Right lobe of liver (tissue), 4 donors: ENCODE measurements around the gene MDP1.

Source experiments
- POLR2A ChIP-seq: fragments of 450-650 bp; IDR thresholded peaks from one replicate; pipeline ENCODE4 v1.6.1; 2017; ENCODE audit warnings: antibody characterized with exemption, mild to moderate bottlenecking
- TF ChIP-seq, protein P1 (sequence below), 4 donors: fragments of 200-600 bp in 3 of 4; fragments of 450-650 bp in 1 of 4; IDR thresholded peaks; one replicate each; pipeline versions ENCODE4 v1.5.1 to v1.8.0; 2016 to 2022; ENCODE audit warnings: antibody characterized with exemption in 4 of 4, mild to moderate bottlenecking in 2 of 4
- donor health status: DM: no; HTN: no; CAD: no.
- donor health status: DM: no; HTN: no; CAD: no.
- donor health status: DM: no; HTN: yes; CAD: no.

DNA sequence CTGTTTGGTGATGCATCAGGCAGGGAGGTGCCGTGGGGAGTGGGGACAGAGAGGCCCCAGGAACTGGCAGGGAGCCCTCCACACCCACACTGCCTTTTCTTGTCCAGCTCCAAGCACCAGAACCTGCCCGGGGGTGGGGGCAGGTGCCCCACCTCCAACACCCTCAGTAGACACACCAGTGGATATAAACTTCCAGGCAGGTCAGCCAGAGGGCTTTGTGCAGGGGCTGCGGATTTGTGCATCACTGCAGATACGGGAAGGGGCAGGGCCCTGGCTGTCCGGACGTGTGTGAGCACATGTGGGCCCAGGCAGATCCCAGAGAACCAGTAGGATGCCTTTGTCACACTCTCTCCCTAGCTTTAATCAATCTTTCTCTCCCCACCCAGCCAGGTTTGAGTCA lies 48.4 kb upstream of the MDP1 start:
- TF ChIP-seq, protein P1, sequence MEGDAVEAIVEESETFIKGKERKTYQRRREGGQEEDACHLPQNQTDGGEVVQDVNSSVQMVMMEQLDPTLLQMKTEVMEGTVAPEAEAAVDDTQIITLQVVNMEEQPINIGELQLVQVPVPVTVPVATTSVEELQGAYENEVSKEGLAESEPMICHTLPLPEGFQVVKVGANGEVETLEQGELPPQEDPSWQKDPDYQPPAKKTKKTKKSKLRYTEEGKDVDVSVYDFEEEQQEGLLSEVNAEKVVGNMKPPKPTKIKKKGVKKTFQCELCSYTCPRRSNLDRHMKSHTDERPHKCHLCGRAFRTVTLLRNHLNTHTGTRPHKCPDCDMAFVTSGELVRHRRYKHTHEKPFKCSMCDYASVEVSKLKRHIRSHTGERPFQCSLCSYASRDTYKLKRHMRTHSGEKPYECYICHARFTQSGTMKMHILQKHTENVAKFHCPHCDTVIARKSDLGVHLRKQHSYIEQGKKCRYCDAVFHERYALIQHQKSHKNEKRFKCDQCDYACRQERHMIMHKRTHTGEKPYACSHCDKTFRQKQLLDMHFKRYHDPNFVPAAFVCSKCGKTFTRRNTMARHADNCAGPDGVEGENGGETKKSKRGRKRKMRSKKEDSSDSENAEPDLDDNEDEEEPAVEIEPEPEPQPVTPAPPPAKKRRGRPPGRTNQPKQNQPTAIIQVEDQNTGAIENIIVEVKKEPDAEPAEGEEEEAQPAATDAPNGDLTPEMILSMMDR (IDR thresholded peaks at IDR 0.05) = no peak
- TF ChIP-seq POLR2A = no peak
